Panc1 (cell line): ENCODE data around the gene SLC22A16. TPM values are rescaled to one million over a fixed set of nuclear protein-coding genes. Genes with fewer than 3 reads are reported as not detected.

Source experiments
- ATAC-seq: fragments of 200-7000 bp; cut with Tn5 transposase; 2 replicates; pipeline ENCODE4 v1.9.1; 2020; ENCODE audit warnings: mild to moderate bottlenecking, moderate library complexity
- BruUV-seq: library from RNA; stranded (reverse); fragments of 400-500 nt; replicated peaks from 2 replicates; lab custom pipeline; 2021; lab: Mats Ljungman, UMichigan
- CTCF ChIA-PET: fragments of 300-600 bp; sonication (Branson Sonifier 250); formaldehyde crosslinking; loops from one replicate; lab custom pipeline; 2022; ENCODE audit warnings: antibody characterized with exemption; lab: Charles Lee
- POLR2A ChIA-PET: fragments of 300-600 bp; sonication (Branson Sonifier 250); formaldehyde crosslinking; loops from one replicate; lab custom pipeline; 2022; ENCODE audit warnings: antibody characterized with exemption; lab: Charles Lee
- DNase-seq: peaks from one replicate; pipeline ENCODE4 v3.0.0-alpha.2; 2010; ENCODE audit warnings: low read depth, low spot score
- H3K27ac ChIP-seq: 2 replicates; pipeline ENCODE4 v1.5.1; 2011; ENCODE audit warnings: mild to moderate bottlenecking, low read length, inconsistent platforms
- H3K27me3 ChIP-seq: fragments of 200-500 bp; sonication (Bioruptor generic); 2 replicates; pipeline ENCODE4 v1.6.0; 2014; ENCODE audit warnings: low read length, inconsistent platforms; ENCODE audit not compliant: control insufficient read depth, insufficient read depth
- H3K36me3 ChIP-seq: fragments of 200-500 bp; sonication (Bioruptor generic); 2 replicates; pipeline ENCODE4 v1.5.1; 2014; ENCODE audit warnings: inconsistent platforms, mild to moderate bottlenecking, low read length, moderate library complexity; ENCODE audit not compliant: control insufficient read depth, insufficient read depth
- H3K4me1 ChIP-seq: 2 replicates; pipeline ENCODE4 v1.5.1; 2011; ENCODE audit warnings: inconsistent platforms, mild to moderate bottlenecking, low read length, moderate library complexity; ENCODE audit not compliant: control insufficient read depth, insufficient read depth
- H3K4me3 ChIP-seq, 2 experiments: 2 replicates each; pipeline ENCODE4 v1.5.1; 2011 to 2012; ENCODE audit warnings: low read depth in 2 of 2, low read length in 2 of 2, mild to moderate bottlenecking in 2 of 2, inconsistent platforms in 1 of 2, moderate library complexity in 1 of 2
- H3K9me3 ChIP-seq: fragments of 200-500 bp; sonication (Bioruptor generic); 2 replicates; pipeline ENCODE4 v1.5.1; 2014; ENCODE audit warnings: low read depth, mild to moderate bottlenecking, inconsistent platforms, low read length, moderate library complexity; ENCODE audit not compliant: control insufficient read depth, insufficient read depth
- CTCF ChIP-seq: fragments of 450-650 bp; IDR thresholded peaks from 2 replicates; pipeline ENCODE4 v1.5.1; 2017; ENCODE audit warnings: mild to moderate bottlenecking
- POLR2AphosphoS5 ChIP-seq: IDR thresholded peaks from 2 replicates; pipeline ENCODE4 v1.6.1; 2012; ENCODE audit warnings: mild to moderate bottlenecking, low read depth, low read length, moderate library complexity
- SIN3A ChIP-seq: IDR thresholded peaks from 2 replicates; pipeline ENCODE4 v1.6.1; 2012; ENCODE audit warnings: low read depth, mild to moderate bottlenecking, low read length, moderate library complexity, borderline replicate concordance; ENCODE audit not compliant: insufficient read depth
- TCF7L2 ChIP-seq: IDR thresholded peaks from 2 replicates; pipeline ENCODE4 v1.6.1; 2011; ENCODE audit warnings: mild to moderate bottlenecking, low read depth, low read length, inconsistent platforms
- in situ Hi-C: cut with HindIII; loops from 2 replicates; pipeline ENCODE4 v1.10.0; 2016; ENCODE audit warnings: low sequenced_read_pairs, low pct_unique_long_range_greater_than_20kb
- intact Hi-C: fragments of 100-400 bp; cut with micrococcal nuclease; formaldehyde crosslinking; loops from one replicate; pipeline ENCODE4 v1.10.0; 2022; ENCODE audit not compliant: unreplicated experiment
- total RNA-seq: library from RNA; stranded (reverse); gene quantifications from one replicate; pipeline ENCODE4 v1.2.1, GENCODE V29; 2021; ENCODE audit not compliant: unreplicated experiment
- TF ChIP-seq, protein P1 (sequence below), 2 experiments: IDR thresholded peaks; 2 replicates each; pipeline ENCODE4 v1.6.1; 2011 to 2012; ENCODE audit warnings: low read depth in 2 of 2, control low read depth in 1 of 2, low read length in 1 of 2, mild to moderate bottlenecking in 1 of 2, moderate library complexity in 1 of 2; ENCODE audit not compliant: insufficient read depth in 1 of 2

Gene SLC22A16
- total RNA-seq, 1 experiment from 2014 or later = not detected

DNA sequence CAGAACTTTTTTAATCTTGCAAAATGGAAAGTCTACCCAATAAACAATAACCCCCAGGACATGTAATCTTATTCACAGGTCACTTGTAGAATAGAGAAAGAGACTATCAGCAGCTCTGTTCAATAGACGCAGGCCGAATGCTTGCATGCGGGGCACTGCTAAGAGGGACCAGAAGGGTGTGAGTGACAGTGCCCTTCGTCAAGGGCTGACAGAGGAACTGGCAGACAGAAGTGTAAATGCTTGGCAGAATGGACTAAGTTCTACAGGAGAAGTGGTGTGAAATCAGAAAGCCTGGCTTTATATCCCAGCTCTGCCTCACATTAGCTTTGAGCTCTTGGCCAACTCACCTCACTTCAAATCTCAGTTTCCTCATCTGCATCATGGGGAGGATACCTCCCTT, 82.0 kb downstream of the SLC22A16 start:
- DNase-seq = no peak
- intact Hi-C loops (loop anchor here (5.0 kb wide), 1 partner anchor 342 kb away; no protein-coding TSS in a partner anchor), in situ Hi-C loops (no loop called here)
- no peak for ATAC-seq
- ChIA-PET CTCF (interaction anchor here (0.6 kb wide), 1 partner anchor 690 kb away, joined by 4 read pairs; no protein-coding TSS in a partner anchor), POLR2A (no interaction called here)
- Histone ChIP-seq H3K27ac (no peak overlapping the region), H3K4me3 (no peak overlapping the region), H3K36me3 (no peaks in the 10 kb centered on the region), H3K4me1 (no peaks in the 10 kb centered on the region), H3K9me3 (no peaks in the 10 kb centered on the region), H3K27me3 (peaks cover 2% of the 10 kb centered on the region)
- no TSS peak for BruUV-seq
- TF ChIP-seq POLR2AphosphoS5 (no peak), SIN3A (no peak), TCF7L2 (no peak), CTCF (no peak)
- TF ChIP-seq, protein P1, sequence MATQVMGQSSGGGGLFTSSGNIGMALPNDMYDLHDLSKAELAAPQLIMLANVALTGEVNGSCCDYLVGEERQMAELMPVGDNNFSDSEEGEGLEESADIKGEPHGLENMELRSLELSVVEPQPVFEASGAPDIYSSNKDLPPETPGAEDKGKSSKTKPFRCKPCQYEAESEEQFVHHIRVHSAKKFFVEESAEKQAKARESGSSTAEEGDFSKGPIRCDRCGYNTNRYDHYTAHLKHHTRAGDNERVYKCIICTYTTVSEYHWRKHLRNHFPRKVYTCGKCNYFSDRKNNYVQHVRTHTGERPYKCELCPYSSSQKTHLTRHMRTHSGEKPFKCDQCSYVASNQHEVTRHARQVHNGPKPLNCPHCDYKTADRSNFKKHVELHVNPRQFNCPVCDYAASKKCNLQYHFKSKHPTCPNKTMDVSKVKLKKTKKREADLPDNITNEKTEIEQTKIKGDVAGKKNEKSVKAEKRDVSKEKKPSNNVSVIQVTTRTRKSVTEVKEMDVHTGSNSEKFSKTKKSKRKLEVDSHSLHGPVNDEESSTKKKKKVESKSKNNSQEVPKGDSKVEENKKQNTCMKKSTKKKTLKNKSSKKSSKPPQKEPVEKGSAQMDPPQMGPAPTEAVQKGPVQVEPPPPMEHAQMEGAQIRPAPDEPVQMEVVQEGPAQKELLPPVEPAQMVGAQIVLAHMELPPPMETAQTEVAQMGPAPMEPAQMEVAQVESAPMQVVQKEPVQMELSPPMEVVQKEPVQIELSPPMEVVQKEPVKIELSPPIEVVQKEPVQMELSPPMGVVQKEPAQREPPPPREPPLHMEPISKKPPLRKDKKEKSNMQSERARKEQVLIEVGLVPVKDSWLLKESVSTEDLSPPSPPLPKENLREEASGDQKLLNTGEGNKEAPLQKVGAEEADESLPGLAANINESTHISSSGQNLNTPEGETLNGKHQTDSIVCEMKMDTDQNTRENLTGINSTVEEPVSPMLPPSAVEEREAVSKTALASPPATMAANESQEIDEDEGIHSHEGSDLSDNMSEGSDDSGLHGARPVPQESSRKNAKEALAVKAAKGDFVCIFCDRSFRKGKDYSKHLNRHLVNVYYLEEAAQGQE (IDR thresholded peaks at IDR 0.05; ENCODE audit: insufficient read depth in 1 of 2, low read depth in 2 of 2, low read length in 1 of 2) = no peak

GRCh38 chr6:110392727-110393126, 83.7 kb downstream of the SLC22A16 start:
- ChIA-PET CTCF (interaction anchor here (3.1 kb wide), 1 partner anchor 353 kb away, joined by 35 read pairs; no protein-coding TSS in a partner anchor), POLR2A (no interaction called here)
- BruUV-seq = no TSS peak

More at GRCh38 chr6:110392727-110393126, 83.7 kb downstream of the SLC22A16 start:
- DNase-seq (no peak), ATAC-seq (no peak)
- no peak overlapping the region for H3K27ac ChIP-seq
- H3K4me1 ChIP-seq = no peaks in the 10 kb centered on the region
- no peaks in the 10 kb centered on the region for H3K9me3 ChIP-seq
- TF ChIP-seq SIN3A (no peak), TCF7L2 (no peak), POLR2AphosphoS5 (no peak), CTCF (no peak)
- TF ChIP-seq, protein P1 (IDR thresholded peaks at IDR 0.05; ENCODE audit: insufficient read depth in 1 of 2, low read depth in 2 of 2, low read length in 1 of 2) = no peak
- in situ Hi-C loops (no loop called here), intact Hi-C loops (loop anchor here (5.0 kb wide), 1 partner anchor 340 kb away; no protein-coding TSS in a partner anchor)
- peaks cover 2% of the 10 kb centered on the region for H3K27me3 ChIP-seq
- no peak overlapping the region for H3K4me3 ChIP-seq
- no peaks in the 10 kb centered on the region for H3K36me3 ChIP-seq
